ENCODE results near the gene PTPN5.

PTPN5 gene

DNA sequence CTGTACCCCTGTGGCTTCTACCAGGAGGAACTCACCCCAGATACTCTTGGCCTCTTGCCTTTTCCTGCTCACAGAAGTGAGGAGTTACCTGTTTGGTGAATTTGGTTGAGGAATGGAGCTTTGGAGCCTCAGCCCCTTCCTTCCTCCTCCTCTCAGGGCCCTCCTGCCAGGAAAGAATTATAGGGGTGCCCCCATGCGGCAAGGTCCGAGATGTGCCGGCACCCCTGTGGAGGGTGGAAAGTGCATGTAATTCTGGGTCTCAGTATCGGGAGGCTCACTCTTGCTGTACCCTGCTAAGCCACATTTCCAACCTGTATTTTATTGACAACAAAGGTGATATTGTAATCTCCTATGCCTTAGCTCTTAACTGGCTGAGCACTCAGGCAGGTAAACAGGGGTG lies 51.9 kb downstream of the PTPN5 start:
- H2AFZ ChIP-seq: no peak overlapping the region
- H3K27ac ChIP-seq: no peak overlapping the region
- no peak overlapping the region for H3K9ac ChIP-seq
- no peaks in the 10 kb centered on the region for H3K36me3 ChIP-seq (ENCODE audit: control insufficient read depth, insufficient read depth, low read length)
- H3K4me1 ChIP-seq: no peaks in the 10 kb centered on the region
- no peaks in the 10 kb centered on the region for H3K27me3 ChIP-seq (ENCODE audit: control insufficient read depth, insufficient read depth, low read length)
- H3K4me3 ChIP-seq (ENCODE audit: low read depth, low read length): no peak overlapping the region
- H3K4me2 ChIP-seq (ENCODE audit: low read length): no peak overlapping the region
- no peaks in the 10 kb centered on the region for H3K9me3 ChIP-seq (ENCODE audit: control insufficient read depth, low read length)
- no peaks in the 10 kb centered on the region for H3K79me2 ChIP-seq
- TF ChIP-seq, protein P1, sequence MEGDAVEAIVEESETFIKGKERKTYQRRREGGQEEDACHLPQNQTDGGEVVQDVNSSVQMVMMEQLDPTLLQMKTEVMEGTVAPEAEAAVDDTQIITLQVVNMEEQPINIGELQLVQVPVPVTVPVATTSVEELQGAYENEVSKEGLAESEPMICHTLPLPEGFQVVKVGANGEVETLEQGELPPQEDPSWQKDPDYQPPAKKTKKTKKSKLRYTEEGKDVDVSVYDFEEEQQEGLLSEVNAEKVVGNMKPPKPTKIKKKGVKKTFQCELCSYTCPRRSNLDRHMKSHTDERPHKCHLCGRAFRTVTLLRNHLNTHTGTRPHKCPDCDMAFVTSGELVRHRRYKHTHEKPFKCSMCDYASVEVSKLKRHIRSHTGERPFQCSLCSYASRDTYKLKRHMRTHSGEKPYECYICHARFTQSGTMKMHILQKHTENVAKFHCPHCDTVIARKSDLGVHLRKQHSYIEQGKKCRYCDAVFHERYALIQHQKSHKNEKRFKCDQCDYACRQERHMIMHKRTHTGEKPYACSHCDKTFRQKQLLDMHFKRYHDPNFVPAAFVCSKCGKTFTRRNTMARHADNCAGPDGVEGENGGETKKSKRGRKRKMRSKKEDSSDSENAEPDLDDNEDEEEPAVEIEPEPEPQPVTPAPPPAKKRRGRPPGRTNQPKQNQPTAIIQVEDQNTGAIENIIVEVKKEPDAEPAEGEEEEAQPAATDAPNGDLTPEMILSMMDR (IDR thresholded peaks at IDR 0.05): no peak

DNA sequence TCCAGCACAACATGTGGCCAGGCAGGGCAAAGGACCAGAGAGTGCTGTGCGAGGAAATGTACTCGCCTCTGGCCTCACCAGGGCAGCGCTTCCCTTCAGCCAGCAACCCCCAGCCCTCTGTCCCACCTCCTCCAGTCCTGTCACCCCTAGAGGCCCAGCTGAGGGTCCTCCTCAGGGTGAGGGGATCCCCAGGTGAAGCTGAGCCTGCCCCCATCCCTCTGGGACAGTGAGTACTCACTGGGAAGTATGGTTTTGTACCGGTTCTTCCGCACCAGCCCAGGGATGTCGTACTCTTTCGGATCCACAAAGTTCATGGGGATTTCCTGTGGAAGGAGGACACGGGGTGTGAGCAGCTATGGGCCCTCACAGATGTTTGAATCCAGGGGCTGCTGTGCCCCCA lies 54.0 kb downstream of the PTPN5 start:
- Histone ChIP-seq H3K4me2 (ENCODE audit: low read length) (no peak overlapping the region), H2AFZ (no peak overlapping the region), H3K9ac (no peak overlapping the region), H3K27me3 (ENCODE audit: control insufficient read depth, insufficient read depth, low read length) (no peaks in the 10 kb centered on the region), H3K79me2 (no peaks in the 10 kb centered on the region), H3K27ac (no peak overlapping the region), H3K9me3 (ENCODE audit: control insufficient read depth, low read length) (no peaks in the 10 kb centered on the region), H3K36me3 (ENCODE audit: control insufficient read depth, insufficient read depth, low read length) (no peaks in the 10 kb centered on the region), H3K4me1 (no peaks in the 10 kb centered on the region), H3K4me3 (ENCODE audit: low read depth, low read length) (no peak overlapping the region)
- TF ChIP-seq, protein P1 (IDR thresholded peaks at IDR 0.05): no peak

DNA sequence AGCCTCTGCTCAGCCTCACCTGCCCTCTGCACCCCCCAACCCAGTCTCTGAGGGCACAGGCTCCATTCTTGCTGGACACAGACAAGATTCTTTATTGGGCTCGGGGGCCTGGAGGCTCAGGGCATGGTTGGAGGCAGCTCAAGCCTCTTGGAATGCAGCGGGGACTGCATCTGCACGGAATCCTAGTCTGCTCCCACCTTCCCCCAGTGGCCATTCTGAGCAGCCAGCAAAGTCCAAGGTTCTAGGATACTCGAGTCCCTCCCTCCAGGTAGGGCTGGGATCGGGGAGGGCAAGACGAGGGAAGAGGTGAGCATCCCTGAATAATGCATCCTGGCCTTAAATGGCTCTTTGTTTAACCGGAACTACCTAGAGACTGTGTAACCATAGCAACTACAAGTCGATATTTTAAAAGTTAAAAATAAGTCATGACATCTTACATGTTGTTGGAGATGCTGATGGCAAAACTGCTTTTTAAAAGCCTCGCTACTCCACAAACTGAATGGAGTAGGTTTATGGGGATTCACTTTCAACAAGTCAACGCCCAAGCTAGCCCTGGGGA lies 54.9 kb downstream of the PTPN5 start:
- no peak overlapping the region for H3K9ac ChIP-seq
- H3K36me3 ChIP-seq (ENCODE audit: control insufficient read depth, insufficient read depth, low read length): no peaks in the 10 kb centered on the region
- TF ChIP-seq, protein P1 (IDR thresholded peaks at IDR 0.05): no peak
- H3K27me3 ChIP-seq (ENCODE audit: control insufficient read depth, insufficient read depth, low read length): no peaks in the 10 kb centered on the region
- H3K4me2 ChIP-seq (ENCODE audit: low read length): no peak overlapping the region
- no peak overlapping the region for H3K4me3 ChIP-seq (ENCODE audit: low read depth, low read length)
- H3K9me3 ChIP-seq (ENCODE audit: control insufficient read depth, low read length): no peaks in the 10 kb centered on the region
- H3K4me1 ChIP-seq: no peaks in the 10 kb centered on the region
- H2AFZ ChIP-seq: no peak overlapping the region
- no peak overlapping the region for H3K27ac ChIP-seq
- H3K79me2 ChIP-seq: no peaks in the 10 kb centered on the region

DNA sequence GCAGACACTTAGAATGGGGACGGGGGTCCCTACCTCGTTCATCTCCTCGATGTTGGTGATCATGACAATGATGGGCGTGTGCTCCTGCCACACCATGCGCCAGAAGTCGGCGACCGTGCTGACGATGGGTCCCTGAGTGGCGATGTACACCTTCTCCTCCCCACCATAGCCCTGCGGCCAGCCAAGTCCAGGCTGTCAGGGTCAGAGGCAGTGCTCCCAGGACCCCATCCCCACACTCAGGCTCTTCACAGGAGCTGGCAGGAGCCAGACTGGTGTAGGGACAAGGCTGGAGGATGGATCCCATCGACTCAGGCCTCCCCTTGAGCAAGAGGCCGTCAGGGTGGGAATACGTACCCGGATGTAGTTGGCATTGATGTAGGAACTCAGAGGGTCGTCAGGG lies 58.4 kb downstream of the PTPN5 start:
- no peak overlapping the region for H3K4me3 ChIP-seq (ENCODE audit: low read depth, low read length)
- no peak overlapping the region for H3K4me2 ChIP-seq (ENCODE audit: low read length)
- no peaks in the 10 kb centered on the region for H3K9me3 ChIP-seq (ENCODE audit: control insufficient read depth, low read length)
- no peak overlapping the region for H3K9ac ChIP-seq
- H3K27ac ChIP-seq: no peak overlapping the region
- H3K27me3 ChIP-seq (ENCODE audit: control insufficient read depth, insufficient read depth, low read length): no peaks in the 10 kb centered on the region
- H3K79me2 ChIP-seq: no peaks in the 10 kb centered on the region
- H3K36me3 ChIP-seq (ENCODE audit: control insufficient read depth, insufficient read depth, low read length): no peaks in the 10 kb centered on the region
- no peak overlapping the region for H2AFZ ChIP-seq
- TF ChIP-seq, protein P1 (IDR thresholded peaks at IDR 0.05): no peak
- no peaks in the 10 kb centered on the region for H3K4me1 ChIP-seq

All from parathyroid adenoma (tissue), 2 donors.